ENCODE data around the gene RNF223. TPM values are rescaled to one million over a fixed set of nuclear protein-coding genes. Genes with fewer than 3 reads are reported as not detected.
A peak's percentile ranks its signal among the peaks of the same experiment; 100 is the strongest.

RNF223 gene
- polyA plus RNA-seq (2013), result 0.03 TPM

GRCh38 chr1:1073743-1074587 lies at the start of gene RNF223:
TSS of gene RNF223 (minus strand) at chr1:1074306. CDS start at chr1:1072566, 1,740 bp downstream.
- 94% methylated on average over 25 of the region's 35 CpGs for WGBS (ENCODE audit: insufficient coverage)
- Histone ChIP-seq H3K27me3 (replicated peaks in 2 of 5; ENCODE audit: control insufficient read depth in 4 of 5, insufficient read depth in 5 of 5, low read length in 4 of 5) (peaks cover 0 to 18% (median 0%) of the 10 kb centered on the region in 5 experiments), H3K9me3 (ENCODE audit: control extremely low read depth in 1 of 5, control insufficient read depth in 4 of 5, insufficient read depth in 2 of 5, low read depth in 1 of 5, low read length in 4 of 5) (no peaks in the 10 kb centered on the region), H3K4me3 (ENCODE audit: control insufficient read depth in 1 of 7, extremely low read depth in 1 of 7, insufficient read depth in 4 of 7, low read depth in 2 of 7, low read length in 6 of 7) (no peak within 1 kb of the TSS), H3K4me1 (ENCODE audit: control extremely low read depth in 1 of 4, control insufficient read depth in 4 of 4, insufficient read depth in 4 of 4, low read length in 3 of 4) (peaks cover 0 to 10% (median 7%) of the 10 kb centered on the region in 4 experiments), H3K36me3 (ENCODE audit: control insufficient read depth in 4 of 4, insufficient read depth in 4 of 4, low read length in 3 of 4) (no peaks in the 10 kb centered on the region), H3K27ac (ENCODE audit: insufficient read depth in 1 of 2, low read depth in 1 of 2, low read length in 2 of 2, poor library complexity in 1 of 2, severe bottlenecking in 2 of 2) (no peak within 1 kb of the TSS)
- ChIA-PET CTCF (interaction anchor here (0.9 kb wide), 1 partner anchor 34 kb away, joined by 3 read pairs; no protein-coding TSS in a partner anchor), POLR2A (interaction anchor here (0.6 kb wide), 1 partner anchor 139 kb away, joined by 3 read pairs; no protein-coding TSS in a partner anchor)
- no peak for DNase-seq

- Histone ChIP-seq H3K27ac (ENCODE audit: insufficient read depth in 1 of 2, low read depth in 1 of 2, low read length in 2 of 2, poor library complexity in 1 of 2, severe bottlenecking in 2 of 2) (no peak overlapping the region), H3K4me3 (ENCODE audit: control insufficient read depth in 1 of 7, extremely low read depth in 1 of 7, insufficient read depth in 4 of 7, low read depth in 2 of 7, low read length in 6 of 7) (no peak overlapping the region), H3K27me3 (replicated peaks in 2 of 5; ENCODE audit: control insufficient read depth in 4 of 5, insufficient read depth in 5 of 5, low read length in 4 of 5) (peaks cover 0 to 19% (median 3%) of the 10 kb centered on the region in 5 experiments), H3K9me3 (ENCODE audit: control extremely low read depth in 1 of 5, control insufficient read depth in 4 of 5, insufficient read depth in 2 of 5, low read depth in 1 of 5, low read length in 4 of 5) (peaks cover 0 to 5% (median 0%) of the 10 kb centered on the region in 5 experiments), H3K36me3 (ENCODE audit: control insufficient read depth in 4 of 4, insufficient read depth in 4 of 4, low read length in 3 of 4) (no peaks in the 10 kb centered on the region), H3K4me1 (ENCODE audit: control extremely low read depth in 1 of 4, control insufficient read depth in 4 of 4, insufficient read depth in 4 of 4, low read length in 3 of 4) (peaks cover 0 to 20% (median 11%) of the 10 kb centered on the region in 4 experiments)
- ChIA-PET CTCF (interaction anchor here (0.6 to 6.6 kb wide), 38 partner anchors 11 to 381 kb away, joined by 3 to 60 read pairs (median 4); partner anchors contain the start of genes B3GALT6, C1QTNF12, SDF4 and TNFRSF18), POLR2A (interaction anchor here (1.2 kb wide), 1 partner anchor 35 kb away, joined by 4 read pairs; no protein-coding TSS in a partner anchor)
- DNase-seq, result peak in 2 of 3 donors; percentile 53 to 58
- 89% methylated on average over 16 of the region's 18 CpGs for WGBS (ENCODE audit: insufficient coverage)
These were observed 48.9 kb upstream of the RNF223 start for GRCh38 chr1:1122981-1123480.

GRCh38 chr1:1122078-1122811 lies 48.1 kb upstream of the RNF223 start:
- ChIA-PET CTCF (interaction anchor here (0.6 to 6.6 kb wide), 43 partner anchors 12 to 382 kb away, joined by 3 to 60 read pairs (median 5); partner anchors contain the start of genes B3GALT6, C1QTNF12, SDF4 and TNFRSF18), POLR2A (interaction anchor here (1.2 to 1.3 kb wide), 2 partner anchors 36 to 91 kb away, joined by 3 to 4 read pairs; no protein-coding TSS in a partner anchor)
- no peaks in the 10 kb centered on the region for H3K36me3 ChIP-seq (ENCODE audit: control insufficient read depth in 4 of 4, insufficient read depth in 4 of 4, low read length in 3 of 4)
- H3K4me1 ChIP-seq (ENCODE audit: control extremely low read depth in 1 of 4, control insufficient read depth in 4 of 4, insufficient read depth in 4 of 4, low read length in 3 of 4), result peaks cover 0 to 23% (median 13%) of the 10 kb centered on the region in 4 experiments
- H3K4me3 ChIP-seq (ENCODE audit: control insufficient read depth in 1 of 7, extremely low read depth in 1 of 7, insufficient read depth in 4 of 7, low read depth in 2 of 7, low read length in 6 of 7), result peak overlapping the region in 2 of 7 experiments; percentile 48 to 63
- no peak overlapping the region for H3K27ac ChIP-seq (ENCODE audit: insufficient read depth in 1 of 2, low read depth in 1 of 2, low read length in 2 of 2, poor library complexity in 1 of 2, severe bottlenecking in 2 of 2)
- H3K27me3 ChIP-seq (replicated peaks in 2 of 5; ENCODE audit: control insufficient read depth in 4 of 5, insufficient read depth in 5 of 5, low read length in 4 of 5), result peaks cover 0 to 27% (median 3%) of the 10 kb centered on the region in 5 experiments
- peaks cover 0 to 5% (median 0%) of the 10 kb centered on the region in 5 experiments for H3K9me3 ChIP-seq (ENCODE audit: control extremely low read depth in 1 of 5, control insufficient read depth in 4 of 5, insufficient read depth in 2 of 5, low read depth in 1 of 5, low read length in 4 of 5)
- WGBS (ENCODE audit: insufficient coverage), result 14% methylated on average over 33 of the region's 39 CpGs
- peak; percentile 68 to 79 (median 72) for DNase-seq

- DNase-seq, result no peak
- 47% methylated on average over 6 of the region's 15 CpGs for WGBS (ENCODE audit: insufficient coverage)
- Histone ChIP-seq H3K4me3 (ENCODE audit: control insufficient read depth in 1 of 7, extremely low read depth in 1 of 7, insufficient read depth in 4 of 7, low read depth in 2 of 7, low read length in 6 of 7) (peak overlapping the region in 1 of 7 experiments; percentile 23), H3K36me3 (ENCODE audit: control insufficient read depth in 4 of 4, insufficient read depth in 4 of 4, low read length in 3 of 4) (no peaks in the 10 kb centered on the region), H3K27me3 (replicated peaks in 2 of 5; ENCODE audit: control insufficient read depth in 4 of 5, insufficient read depth in 5 of 5, low read length in 4 of 5) (peaks cover 0 to 29% (median 3%) of the 10 kb centered on the region in 5 experiments), H3K27ac (ENCODE audit: insufficient read depth in 1 of 2, low read depth in 1 of 2, low read length in 2 of 2, poor library complexity in 1 of 2, severe bottlenecking in 2 of 2) (no peak overlapping the region), H3K4me1 (ENCODE audit: control extremely low read depth in 1 of 4, control insufficient read depth in 4 of 4, insufficient read depth in 4 of 4, low read length in 3 of 4) (peaks cover 0 to 27% (median 16%) of the 10 kb centered on the region in 4 experiments), H3K9me3 (ENCODE audit: control extremely low read depth in 1 of 5, control insufficient read depth in 4 of 5, insufficient read depth in 2 of 5, low read depth in 1 of 5, low read length in 4 of 5) (peaks cover 0 to 5% (median 0%) of the 10 kb centered on the region in 5 experiments)
- POLR2A ChIA-PET, result interaction anchor here (1.2 to 1.3 kb wide), 2 partner anchors 37 to 92 kb away, joined by 3 to 4 read pairs; no protein-coding TSS in a partner anchor
- CTCF ChIA-PET, result interaction anchor here (1.0 to 6.6 kb wide), 25 partner anchors 15 to 169 kb away, joined by 3 to 60 read pairs (median 6); partner anchors contain the start of genes C1QTNF12 and TTLL10
These were observed 47.5 kb upstream of the RNF223 start for GRCh38 chr1:1121611-1122077.

- ChIA-PET CTCF (interaction anchor here (0.7 to 6.6 kb wide), 21 partner anchors 10 to 170 kb away, joined by 3 to 60 read pairs (median 5); partner anchors contain the start of gene TTLL10), POLR2A (no interaction called here)
- H3K36me3 ChIP-seq (ENCODE audit: control insufficient read depth in 4 of 4, insufficient read depth in 4 of 4, low read length in 3 of 4), result no peaks in the 10 kb centered on the region
- no peak for DNase-seq
- H3K4me3 ChIP-seq (ENCODE audit: control insufficient read depth in 1 of 7, extremely low read depth in 1 of 7, insufficient read depth in 4 of 7, low read depth in 2 of 7, low read length in 6 of 7), result no peak overlapping the region
- H3K27ac ChIP-seq (ENCODE audit: insufficient read depth in 1 of 2, low read depth in 1 of 2, low read length in 2 of 2, poor library complexity in 1 of 2, severe bottlenecking in 2 of 2), result no peak overlapping the region
- WGBS (ENCODE audit: insufficient coverage), result 92% methylated on average over 17 of the region's 25 CpGs
- peaks cover 0 to 29% (median 3%) of the 10 kb centered on the region in 5 experiments for H3K27me3 ChIP-seq (replicated peaks in 2 of 5; ENCODE audit: control insufficient read depth in 4 of 5, insufficient read depth in 5 of 5, low read length in 4 of 5)
- peaks cover 0 to 30% (median 18%) of the 10 kb centered on the region in 4 experiments for H3K4me1 ChIP-seq (ENCODE audit: control extremely low read depth in 1 of 4, control insufficient read depth in 4 of 4, insufficient read depth in 4 of 4, low read length in 3 of 4)
- H3K9me3 ChIP-seq (ENCODE audit: control extremely low read depth in 1 of 5, control insufficient read depth in 4 of 5, insufficient read depth in 2 of 5, low read depth in 1 of 5, low read length in 4 of 5), result peaks cover 0 to 5% (median 0%) of the 10 kb centered on the region in 5 experiments
These were observed 46.9 kb upstream of the RNF223 start for GRCh38 chr1:1120866-1121591.

GRCh38 chr1:1120096-1120495 lies 46.0 kb upstream of the RNF223 start:
- H3K27ac ChIP-seq (ENCODE audit: insufficient read depth in 1 of 2, low read depth in 1 of 2, low read length in 2 of 2, poor library complexity in 1 of 2, severe bottlenecking in 2 of 2), result no peak overlapping the region
- H3K36me3 ChIP-seq (ENCODE audit: control insufficient read depth in 4 of 4, insufficient read depth in 4 of 4, low read length in 3 of 4), result no peaks in the 10 kb centered on the region
- H3K4me1 ChIP-seq (ENCODE audit: control extremely low read depth in 1 of 4, control insufficient read depth in 4 of 4, insufficient read depth in 4 of 4, low read length in 3 of 4), result peaks cover 0 to 31% (median 19%) of the 10 kb centered on the region in 4 experiments
- 63% methylated on average over 11 of the region's 16 CpGs for WGBS (ENCODE audit: insufficient coverage)
- H3K27me3 ChIP-seq (replicated peaks in 2 of 5; ENCODE audit: control insufficient read depth in 4 of 5, insufficient read depth in 5 of 5, low read length in 4 of 5), result peaks cover 0 to 29% (median 3%) of the 10 kb centered on the region in 5 experiments
- CTCF ChIA-PET, result interaction anchor here (0.8 to 6.6 kb wide), 6 partner anchors 9 to 137 kb away, joined by 3 to 60 read pairs (median 5); no protein-coding TSS in a partner anchor
- POLR2A ChIA-PET, result no interaction called here
- H3K9me3 ChIP-seq (ENCODE audit: control extremely low read depth in 1 of 5, control insufficient read depth in 4 of 5, insufficient read depth in 2 of 5, low read depth in 1 of 5, low read length in 4 of 5), result peaks cover 0 to 5% (median 0%) of the 10 kb centered on the region in 5 experiments
- DNase-seq, result peak in 1 of 3 donors; percentile 37
- no peak overlapping the region for H3K4me3 ChIP-seq (ENCODE audit: control insufficient read depth in 1 of 7, extremely low read depth in 1 of 7, insufficient read depth in 4 of 7, low read depth in 2 of 7, low read length in 6 of 7)
